ENCODE measurements around the gene KCNMA1.

KCNMA1 gene

DNA sequence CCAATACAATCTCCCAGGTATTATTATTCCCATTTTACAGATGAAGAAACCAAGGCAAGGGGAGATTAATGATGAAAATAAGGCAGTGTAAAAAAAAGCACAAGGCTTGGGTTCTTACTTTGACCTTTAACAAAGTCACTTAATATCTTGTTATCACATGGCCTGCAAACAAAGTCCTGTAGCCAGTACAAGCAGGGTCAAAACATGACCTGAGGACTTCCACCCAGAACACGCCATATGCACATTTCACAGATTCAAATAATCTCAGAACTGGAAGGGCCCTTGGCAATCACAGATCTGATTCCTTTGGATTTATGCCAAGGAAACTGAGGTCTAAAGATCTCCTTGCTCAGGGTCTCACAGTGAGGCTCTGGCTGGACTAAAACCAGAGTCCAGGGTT lies 162.1 kb downstream of the KCNMA1 start:
- no peak for FAIRE-seq

DNA sequence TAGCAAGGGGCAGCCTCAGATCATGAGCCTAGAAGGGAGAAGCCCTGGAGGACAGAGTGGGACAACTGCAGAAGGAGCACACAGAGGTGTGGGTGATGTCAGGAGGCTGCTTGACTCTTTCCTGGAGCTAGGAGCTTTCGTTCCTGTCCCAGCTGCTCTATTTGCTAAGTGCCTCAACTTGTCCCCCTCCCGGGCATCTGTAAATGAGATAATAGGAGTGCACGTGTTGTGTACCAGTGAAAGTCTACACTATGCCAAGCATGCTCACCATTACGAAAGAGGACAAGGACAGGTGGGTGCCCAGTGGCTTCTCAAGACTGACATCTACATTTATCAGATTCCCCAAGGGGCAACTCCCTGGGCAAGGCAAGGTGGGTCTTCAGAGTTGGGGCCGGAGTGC lies 162.7 kb downstream of the KCNMA1 start:
- no peak for FAIRE-seq

DNA sequence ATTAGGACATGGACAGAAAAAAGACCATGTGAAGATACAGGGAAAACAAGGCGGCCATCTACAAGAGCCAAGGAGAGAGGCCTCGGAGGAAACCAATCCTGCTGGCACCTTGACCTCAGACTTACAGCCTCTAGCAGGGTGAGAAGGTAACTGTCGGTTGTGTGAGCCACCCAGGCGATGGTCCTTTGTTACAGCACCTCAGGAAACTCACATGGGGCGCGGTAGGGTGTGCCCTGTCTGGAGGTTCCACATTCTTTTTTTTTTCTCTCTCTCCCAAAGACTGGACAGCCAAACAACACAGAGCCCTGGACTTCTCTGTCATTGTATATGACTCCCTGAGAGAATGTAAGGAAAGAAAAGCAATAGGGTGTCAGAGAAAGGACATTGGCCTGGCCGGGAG lies 163.2 kb downstream of the KCNMA1 start:
- FAIRE-seq: no peak

DNA sequence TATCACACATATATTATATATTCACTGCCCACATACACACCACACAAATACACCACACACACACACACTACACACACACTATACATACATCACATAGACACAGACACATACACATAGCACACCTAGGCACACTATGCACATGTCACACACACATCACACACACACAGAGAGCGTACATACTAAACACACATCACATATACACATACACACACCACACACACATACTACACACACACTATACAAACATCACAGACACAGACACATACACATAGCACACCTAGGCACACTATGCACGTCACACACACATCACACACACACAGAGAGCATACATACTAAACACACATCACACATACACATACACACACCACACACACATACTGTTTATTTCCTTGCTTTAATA lies 165.5 kb downstream of the KCNMA1 start:
- no peak for FAIRE-seq

DNA sequence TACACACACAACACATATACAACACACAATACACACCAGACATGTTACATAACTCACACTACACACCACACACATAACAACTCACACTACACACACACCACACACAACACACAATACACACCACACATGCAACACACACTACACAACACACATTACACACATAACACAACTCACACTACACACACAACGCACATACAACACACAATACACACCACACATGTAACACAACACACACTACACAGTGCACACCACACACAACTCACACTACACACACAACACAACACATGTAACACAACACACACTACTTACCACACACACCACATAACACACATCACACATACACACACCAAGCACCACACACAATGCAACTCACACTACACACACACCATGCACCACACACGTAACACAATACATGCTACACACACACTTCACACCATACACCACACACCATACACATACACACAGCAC lies 166.5 kb downstream of the KCNMA1 start:
- FAIRE-seq: no peak

DNA sequence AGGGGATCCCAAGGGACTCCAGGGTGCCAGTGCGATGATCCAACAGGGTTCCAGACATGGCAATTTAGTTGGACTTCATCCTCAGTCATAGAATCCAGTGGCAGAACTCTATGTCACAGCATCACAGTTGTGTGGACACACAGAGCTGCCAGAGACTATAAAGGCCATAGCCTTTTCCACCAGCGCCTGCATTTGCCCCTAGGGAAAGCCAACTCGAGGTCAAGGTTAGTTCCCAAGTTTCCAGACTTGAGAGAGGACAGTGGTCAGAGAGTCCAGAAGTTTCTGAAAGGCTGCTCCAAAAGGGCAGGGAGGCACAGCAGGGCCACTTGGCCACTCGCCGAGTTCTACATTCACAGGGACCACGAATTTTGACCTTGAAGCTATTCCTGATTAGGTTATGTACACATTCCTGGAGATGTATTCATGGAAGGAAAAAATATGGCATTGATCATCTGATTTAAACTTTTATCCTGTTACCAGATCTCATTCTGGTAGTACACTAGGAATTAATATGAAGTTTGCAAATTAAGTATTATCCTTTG lies 170.1 kb downstream of the KCNMA1 start:
- no peak for FAIRE-seq

DNA sequence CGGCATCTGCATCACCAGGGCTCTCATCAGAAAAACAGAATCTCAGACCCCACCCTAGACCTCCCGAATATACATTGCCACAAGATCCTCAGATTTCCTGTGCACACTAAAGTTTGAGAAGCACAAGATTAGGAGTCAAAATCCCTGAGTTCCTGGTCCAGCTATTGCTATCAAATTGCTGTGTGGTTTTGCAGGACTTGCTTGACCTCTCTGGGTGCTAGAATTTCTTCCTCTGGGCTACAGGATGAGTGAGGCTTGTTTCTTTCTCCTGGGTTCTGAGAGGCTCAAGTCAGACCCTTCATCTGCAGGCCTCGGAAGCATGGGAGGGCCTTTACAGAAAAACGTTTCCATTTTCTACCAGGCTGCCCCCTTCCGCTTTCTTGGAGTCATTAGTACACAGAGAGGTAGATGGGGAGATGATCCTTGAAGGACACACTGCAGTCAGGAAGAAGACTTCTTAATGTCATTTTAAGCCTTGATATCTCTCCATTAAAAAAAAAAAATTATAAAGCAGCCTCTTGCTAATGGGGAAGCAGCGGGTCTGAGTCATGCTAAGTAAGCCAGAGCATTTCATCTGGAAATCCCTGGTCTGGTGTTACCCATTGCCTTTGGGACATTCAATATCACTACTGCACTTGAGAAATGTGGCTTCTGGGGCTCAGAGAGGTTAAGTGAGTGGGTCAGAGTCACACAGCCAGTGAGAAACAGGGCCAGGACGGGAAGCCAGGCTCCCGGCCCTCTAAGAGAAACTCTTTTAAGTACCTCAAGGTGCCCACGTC lies 173.5 kb downstream of the KCNMA1 start:
- no peak for FAIRE-seq

DNA sequence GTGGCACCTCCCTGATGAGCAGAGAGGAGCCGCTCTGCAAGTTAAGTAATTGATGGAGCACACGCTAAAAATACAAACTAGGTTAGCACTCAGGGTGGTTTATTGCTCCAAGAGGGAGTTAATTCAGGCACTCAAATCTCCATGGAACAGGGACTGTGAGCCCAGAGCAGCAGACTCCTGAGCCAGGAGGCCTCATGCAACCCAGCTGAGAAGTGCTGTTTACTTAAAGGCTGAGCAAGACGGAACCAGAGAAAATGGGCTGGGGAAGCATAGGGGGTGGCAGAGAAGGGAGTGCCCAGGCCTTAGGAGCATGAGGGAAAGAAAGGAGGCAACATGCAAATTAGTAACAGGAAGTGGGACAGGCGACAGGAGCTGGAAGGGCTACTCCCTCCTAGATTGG lies 174.1 kb downstream of the KCNMA1 start:
- no peak for FAIRE-seq

DNA sequence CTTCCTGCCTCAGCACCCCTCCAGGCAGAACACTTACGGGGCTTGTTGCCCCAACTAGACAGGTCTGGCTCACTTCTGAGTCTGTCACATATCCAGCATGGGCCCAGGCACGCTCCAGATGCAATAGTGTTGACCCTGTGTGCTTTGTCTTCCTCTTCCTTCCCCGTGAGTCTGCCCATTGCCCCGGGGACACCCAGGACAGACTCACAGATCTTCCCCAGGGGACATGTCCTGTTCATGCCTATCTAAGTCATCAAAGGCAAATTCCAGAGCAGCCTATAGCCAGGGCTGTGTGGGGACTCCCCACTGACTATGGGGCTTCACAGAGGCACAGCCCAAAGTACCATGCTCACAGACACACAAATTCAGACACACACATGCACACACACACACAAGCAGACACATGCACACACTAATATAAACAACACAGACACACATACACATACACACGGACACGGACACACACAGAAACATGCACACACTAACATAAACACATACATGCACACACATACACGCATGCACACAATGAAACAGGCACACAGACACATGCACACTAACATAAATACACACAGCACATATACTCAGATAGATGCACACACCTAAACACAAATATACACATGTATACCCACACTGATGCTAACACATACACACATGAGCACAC lies 175.8 kb downstream of the KCNMA1 start:
- no peak for FAIRE-seq

DNA sequence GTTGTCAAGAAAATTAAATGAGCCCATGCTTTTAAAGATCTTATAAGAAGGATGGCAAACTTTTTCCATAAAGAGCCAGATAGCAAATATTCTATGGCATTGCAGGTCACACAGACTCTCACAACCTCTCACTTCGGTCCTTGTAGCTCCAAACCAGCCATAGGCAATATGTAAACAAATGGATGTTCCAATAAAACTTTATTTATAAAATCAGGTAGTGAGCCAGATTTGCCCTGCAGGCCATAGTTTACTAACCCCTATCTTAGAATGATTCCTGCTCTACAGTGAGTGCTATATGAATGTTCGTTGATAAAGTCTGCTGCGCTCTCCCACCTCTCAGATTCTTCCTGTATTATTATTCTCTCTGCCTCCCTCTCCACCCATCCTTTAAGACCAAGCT lies 177.7 kb downstream of the KCNMA1 start:
- FAIRE-seq: no peak

DNA sequence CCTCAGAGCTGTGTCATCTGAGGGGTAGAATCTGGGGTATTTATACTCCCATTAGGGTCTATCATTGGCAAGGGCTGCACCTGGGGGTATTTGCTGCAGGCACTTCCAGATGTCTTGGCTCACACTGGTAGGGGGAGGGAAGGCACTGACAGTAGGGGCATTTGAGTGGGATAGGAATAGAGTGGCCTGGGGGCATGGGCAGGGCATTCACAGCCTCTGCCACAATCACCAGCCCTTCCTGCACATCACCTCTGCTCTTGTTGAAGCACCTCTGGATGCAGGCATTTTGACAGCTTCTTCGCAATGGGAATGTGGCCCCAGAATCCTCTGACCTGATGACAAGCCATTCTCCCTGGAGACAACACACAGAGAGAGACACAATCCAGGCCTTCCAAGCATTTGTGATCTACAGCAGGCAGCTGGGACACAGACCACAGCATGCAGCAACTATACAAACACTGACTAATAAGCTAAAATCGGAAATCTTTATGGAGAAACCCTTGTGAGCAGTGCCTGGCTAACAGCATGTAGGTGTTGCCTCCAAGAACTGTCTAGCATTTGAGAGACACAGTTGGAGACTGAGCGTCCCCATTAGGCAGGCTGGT lies 178.5 kb downstream of the KCNMA1 start:
- no peak for FAIRE-seq

DNA sequence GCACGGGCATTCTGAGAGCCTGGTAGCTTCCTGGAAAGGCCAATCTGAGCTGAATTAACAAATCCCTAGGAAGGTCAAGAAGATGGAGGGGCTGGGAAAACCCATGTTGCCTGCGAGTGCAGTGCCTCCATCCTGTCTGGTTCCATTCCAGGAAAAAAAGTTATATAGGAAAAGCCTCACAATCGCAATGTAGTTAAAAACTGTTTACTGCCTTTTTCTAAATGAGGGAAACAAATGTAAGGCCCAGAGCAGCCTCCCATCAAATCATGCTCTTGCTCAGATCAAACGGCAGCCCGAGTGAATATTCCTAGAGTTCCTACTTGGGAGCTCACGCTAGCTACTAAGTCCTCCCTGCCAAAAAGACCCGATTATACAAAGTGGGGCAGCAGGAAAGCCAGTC lies 179.9 kb downstream of the KCNMA1 start:
- no peak for FAIRE-seq

DNA sequence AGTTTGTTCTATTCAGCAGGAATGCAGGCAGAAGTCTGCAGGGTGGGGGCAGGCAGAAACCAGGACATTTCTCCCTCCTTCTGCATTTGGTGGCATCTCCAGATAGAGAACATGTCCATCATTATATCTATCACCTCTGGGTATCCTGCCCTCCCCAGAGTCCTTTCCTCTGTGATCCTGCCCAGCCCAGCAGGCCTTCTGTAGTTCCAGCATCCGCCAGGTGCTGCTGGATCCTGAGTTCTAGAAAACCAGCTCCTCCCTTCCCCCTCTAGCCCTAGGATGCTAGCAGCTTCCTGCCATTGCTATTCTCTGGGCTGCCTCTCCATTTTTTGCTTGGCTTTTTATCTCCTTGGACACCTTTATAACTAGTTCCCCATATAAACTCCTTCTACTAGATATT lies 180.3 kb downstream of the KCNMA1 start:
- no peak for FAIRE-seq

DNA sequence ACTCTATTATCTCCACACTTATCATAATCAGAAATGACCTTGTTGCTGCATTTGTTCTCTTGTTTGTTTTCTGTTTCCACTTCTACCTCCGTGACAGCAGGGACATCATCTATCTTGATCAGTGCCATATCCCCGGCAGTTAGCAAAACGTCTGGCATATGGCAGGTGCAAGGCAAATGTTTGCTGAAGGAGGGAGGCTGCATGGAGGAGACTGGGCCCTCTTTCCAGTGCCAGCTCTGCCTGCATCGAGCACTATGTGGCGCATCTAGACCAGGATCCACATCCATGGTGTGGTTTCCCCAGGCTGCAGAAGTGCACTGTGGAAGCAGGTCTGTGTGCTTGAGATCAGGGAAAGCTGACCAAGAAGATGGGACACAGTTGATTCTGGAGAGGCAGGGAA lies 181.2 kb downstream of the KCNMA1 start:
- no peak for FAIRE-seq

DNA sequence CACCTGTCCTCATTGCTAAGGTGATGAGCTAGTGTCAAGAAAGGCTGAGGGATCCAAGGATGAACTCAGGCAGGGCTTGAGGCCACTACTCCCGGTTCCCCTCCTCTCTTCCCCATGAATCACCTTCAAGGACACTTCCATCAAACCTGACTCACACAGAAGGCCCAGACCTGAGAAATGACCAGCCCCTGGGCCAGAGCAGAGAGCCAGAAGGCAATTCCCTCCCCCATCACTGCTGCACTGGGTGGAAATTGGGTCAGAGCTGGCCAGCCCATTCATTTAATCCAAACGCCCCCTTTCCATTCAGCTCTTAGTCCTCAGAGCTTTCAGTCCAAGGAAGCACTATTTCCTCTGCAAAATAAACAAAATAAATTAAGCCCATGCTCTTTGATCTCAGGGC lies 182.0 kb downstream of the KCNMA1 start:
- FAIRE-seq: no peak

DNA sequence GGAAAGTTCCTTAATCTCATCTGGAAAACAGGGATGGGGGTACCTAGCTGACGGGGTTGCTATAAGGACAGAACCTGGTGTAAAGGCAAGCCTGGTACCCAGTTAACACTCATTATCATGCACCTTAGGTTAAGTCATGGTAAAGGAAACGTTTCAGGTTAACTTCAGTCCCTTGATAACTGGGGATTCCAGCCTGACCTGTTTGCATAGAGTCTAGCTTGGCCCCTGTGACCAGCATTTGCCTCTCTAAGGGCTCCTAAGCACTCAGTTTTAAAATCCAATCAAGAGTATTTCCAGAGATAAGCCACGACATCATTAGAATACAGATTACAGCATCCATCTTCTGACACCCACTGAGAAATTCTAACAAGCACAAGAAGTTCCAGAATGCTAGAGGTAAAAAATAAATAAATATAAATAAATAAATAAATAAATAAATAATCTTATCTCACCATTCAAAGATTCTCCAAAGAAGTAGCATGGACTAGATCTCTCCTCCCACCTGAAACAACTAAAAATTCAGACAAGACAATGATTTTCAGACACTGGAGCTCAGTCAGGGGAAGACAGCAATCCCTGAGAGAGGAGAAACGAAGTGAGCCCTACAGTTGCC lies 184.6 kb downstream of the KCNMA1 start:
- no peak for FAIRE-seq

DNA sequence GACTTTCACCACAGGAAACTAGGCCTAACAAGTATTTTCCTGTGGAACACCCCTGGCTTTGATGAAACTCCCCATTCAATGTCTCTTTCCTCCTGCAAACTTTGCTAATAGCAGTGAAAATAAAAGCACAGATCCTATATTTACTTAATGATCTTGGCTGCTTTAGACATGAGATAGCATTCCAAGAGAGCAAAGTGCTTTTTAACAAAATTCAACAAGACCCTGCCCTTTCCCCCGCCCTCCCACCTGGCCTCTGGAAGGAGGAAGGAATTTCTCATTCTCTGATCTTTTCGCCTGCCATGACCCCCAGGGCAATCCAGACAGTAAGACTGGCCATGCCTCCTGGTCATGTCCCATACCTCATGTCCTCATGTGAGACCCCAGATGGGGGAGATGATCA lies 185.7 kb downstream of the KCNMA1 start:
- FAIRE-seq: no peak

DNA sequence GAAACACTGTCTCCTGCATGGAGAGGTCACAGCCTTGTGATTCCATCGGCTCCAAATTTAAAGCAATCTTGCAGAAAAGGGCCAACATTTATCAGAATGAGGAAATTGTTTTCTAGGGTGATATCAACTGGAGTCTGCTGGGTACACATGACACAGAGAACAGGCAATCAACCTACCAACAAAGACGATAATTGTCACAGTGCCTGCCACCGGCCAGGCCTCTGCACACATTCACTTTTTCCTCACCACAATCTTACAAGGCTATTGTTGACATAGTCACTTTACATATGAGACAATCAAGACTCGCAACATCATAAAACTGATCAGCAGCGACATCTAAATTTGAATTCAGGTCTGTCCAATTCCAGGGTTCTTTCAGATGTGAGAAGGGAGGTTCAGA lies 189.4 kb downstream of the KCNMA1 start:
- FAIRE-seq: no peak

DNA sequence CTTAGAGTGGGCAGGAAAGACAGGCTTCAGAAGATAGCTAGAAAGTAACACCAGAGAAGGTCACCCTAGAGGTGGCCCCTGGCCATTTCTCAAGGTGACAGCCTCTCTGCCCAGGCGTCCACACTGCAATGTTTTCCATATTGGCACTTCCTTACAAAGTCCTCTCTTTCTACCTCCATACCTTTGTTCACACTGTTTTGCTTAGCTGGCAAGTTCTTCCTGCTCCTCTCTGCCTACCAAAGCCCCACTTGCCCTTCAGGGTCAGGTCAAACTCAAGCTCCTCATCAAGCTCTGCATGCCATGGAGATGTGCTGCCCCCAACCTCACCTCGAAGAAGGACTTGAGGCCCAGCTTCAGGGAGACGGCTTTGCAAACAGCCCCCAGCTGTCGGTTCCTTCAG lies 190.9 kb downstream of the KCNMA1 start:
- FAIRE-seq: no peak

DNA sequence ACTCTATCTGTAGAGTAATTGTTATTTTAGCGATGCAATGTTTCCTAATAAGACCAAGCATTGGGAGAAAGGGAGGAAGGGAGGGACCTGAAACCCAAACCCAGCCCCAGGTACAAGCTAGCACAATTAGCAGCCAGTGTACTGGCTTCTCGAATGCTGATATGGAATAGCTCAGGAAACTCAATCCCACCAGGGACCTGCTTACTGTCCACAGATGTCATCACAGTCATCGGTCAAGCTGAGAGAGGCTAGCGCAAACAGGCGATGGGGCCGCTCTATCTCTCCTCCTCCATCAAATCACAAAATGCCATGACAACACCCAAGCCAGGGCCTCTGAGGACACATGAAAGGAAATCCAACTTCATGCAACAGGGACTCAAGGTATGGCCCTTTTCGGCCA lies 192.1 kb downstream of the KCNMA1 start:
- no peak for FAIRE-seq

DNA sequence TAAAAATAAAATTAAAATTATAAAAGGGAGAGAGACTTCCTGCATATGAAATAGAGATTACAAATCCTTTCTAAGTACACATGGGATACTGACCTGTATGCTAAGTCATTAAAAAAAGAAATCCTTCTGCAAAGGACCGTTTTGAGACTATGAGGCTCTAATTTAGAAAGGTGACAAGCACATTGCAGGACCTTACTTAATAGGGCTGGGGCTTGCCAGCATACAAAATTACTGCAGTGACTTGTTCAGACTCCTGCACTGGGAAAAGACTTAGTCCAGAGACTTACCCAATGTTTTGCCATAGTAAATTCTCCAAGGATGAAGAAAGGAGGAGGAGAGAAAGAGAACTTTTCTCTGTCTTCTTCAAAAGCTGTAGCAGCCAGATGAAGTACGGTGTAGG lies 193.6 kb downstream of the KCNMA1 start:
- FAIRE-seq: no peak

DNA sequence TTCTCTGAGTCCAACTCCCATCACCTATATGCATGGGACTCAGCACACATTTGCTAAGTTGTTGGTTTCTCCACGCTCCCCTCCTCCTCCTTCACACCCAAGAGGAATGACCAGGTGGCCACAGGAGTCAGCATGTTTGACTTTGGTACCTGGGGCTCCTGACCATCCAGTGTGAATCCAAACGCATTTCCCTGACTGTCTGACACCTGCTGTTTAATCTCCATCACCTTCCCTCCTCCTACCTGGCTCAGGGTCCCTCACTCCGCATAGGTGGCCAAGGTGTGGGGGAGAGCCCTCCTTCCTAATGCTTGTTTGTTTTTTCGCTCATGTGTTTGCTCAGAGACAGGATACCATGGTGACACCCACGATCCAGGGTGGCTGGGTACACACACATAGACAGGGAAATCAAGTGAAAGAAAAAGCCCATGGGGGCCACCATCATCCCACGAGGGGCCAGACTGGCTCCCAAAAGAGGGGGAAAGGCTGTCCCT lies 194.9 kb downstream of the KCNMA1 start:
- FAIRE-seq: no peak
